Heart left ventricle (tissue), 16 donors: ENCODE measurements around the gene NTF3. TPM values are rescaled to one million over a fixed set of nuclear protein-coding genes. Genes with fewer than 3 reads are reported as not detected.

Source experiments
- ATAC-seq, 4 donors: fragments of 200-7000 bp; cut with Tn5 transposase; one replicate each; pipeline ENCODE4 v1.9.1; 2020 to 2022; ENCODE audit warnings: moderate library complexity in 4 of 4, mild to moderate bottlenecking in 3 of 4, moderate number of reproducible peaks in 1 of 4
- DNase-seq, 5 donors: peaks; one replicate each; pipeline ENCODE4 v3.0.0-alpha.2; 2020
- H3K27ac ChIP-seq, 12 donors: fragments of 200-600 bp; sonication (generic) in 4 of 12; one replicate each; pipeline versions ENCODE4 v1.5.0 to v1.8.0; 2016 to 2022; ENCODE audit warnings: mild to moderate bottlenecking in 2 of 12
- H3K27me3 ChIP-seq, 9 donors: fragments of 200-600 bp; sonication (generic) in 2 of 9; one replicate each; pipeline versions ENCODE4 v1.5.1 to v1.8.0; 2016 to 2022; ENCODE audit warnings: mild to moderate bottlenecking in 3 of 9
- H3K36me3 ChIP-seq, 9 donors: fragments of 200-600 bp; sonication (generic) in 2 of 9; one replicate each; pipeline versions ENCODE4 v1.5.0 to v1.8.0; 2018 to 2022; ENCODE audit warnings: mild to moderate bottlenecking in 2 of 9
- H3K4me1 ChIP-seq, 12 donors: fragments of 200-600 bp; sonication (generic) in 4 of 12; one replicate each; pipeline versions ENCODE4 v1.5.0 to v1.8.0; 2016 to 2022; ENCODE audit warnings: mild to moderate bottlenecking in 3 of 12
- H3K4me3 ChIP-seq, 12 donors: fragments of 200-600 bp; sonication (generic) in 4 of 12; one replicate each; pipeline versions ENCODE4 v1.5.0 to v1.8.0; 2017 to 2022; ENCODE audit warnings: mild to moderate bottlenecking in 9 of 12, moderate library complexity in 4 of 12
- H3K9me3 ChIP-seq, 12 donors: fragments of 200-600 bp; sonication (generic) in 4 of 12; one replicate each; pipeline versions ENCODE4 v1.5.0 to v1.8.0; 2016 to 2022; ENCODE audit warnings: mild to moderate bottlenecking in 1 of 12
- POLR2A ChIP-seq, 2 donors: fragments of 450-650 bp; IDR thresholded peaks; one replicate each; pipeline ENCODE4 v1.6.1; 2017; ENCODE audit warnings: antibody characterized with exemption in 2 of 2, mild to moderate bottlenecking in 2 of 2, moderate library complexity in 2 of 2
- WGBS, 4 donors: extraction: QIAGEN DNeasy Blood & Tissue Kit in 2 of 4; methylation state at CpG; one replicate each; pipeline versions ENCODE4 v1.1.5 to v1.1.7; 2013 to 2018; 5-methylcytosine and 5-hydroxymethylcytosine counted together
- intact Hi-C, 10 donors: fragments of 100-400 bp; cut with DNase I; formaldehyde crosslinking; loops; one replicate each; pipeline versions ENCODE4 v1.11.1 to v1.14.2; 2022
- polyA plus RNA-seq, 2 donors: library from polyadenylated mRNA; stranded (reverse); fragments of 200-250 nt; gene quantifications; one replicate each; pipeline ENCODE4 v1.2.3, GENCODE V29; 2013
- total RNA-seq, 9 donors: library from RNA; depleted of rRNA in 2 of 9; stranded (reverse); fragments of >200 nt in 2 of 9; fragmentation: NEBNext Ultra II Directional in 3 of 9; extraction: Animal tissue kit (Norgen Biotek cat#: 25700) in 3 of 9; gene quantifications; one replicate each; pipeline versions ENCODE4 v1.1.0 to v1.2.4, GENCODE V29; 2016 to 2023
- TF ChIP-seq, protein P1 (sequence below), 12 donors: fragments of 200-600 bp; sonication (generic) in 4 of 12; IDR thresholded peaks; one replicate each; pipeline versions ENCODE4 v1.5.0 to v1.8.0; 2018 to 2022; ENCODE audit warnings: antibody characterized with exemption in 12 of 12, mild to moderate bottlenecking in 5 of 12
- donor health status: ischemic (EF 13 %, LVEDD 7.1; RV severe dilation, severe dysfunction).
- donor health status: healthy with polysubstance abuse.
- donor health status: DM: no; HTN: yes; CAD: no.
- donor health status: DM: no; HTN: no; CAD: no.
- donor health status: ischemic (EF 25% LVEDD 6.9; RV normal size, moderate dysfunction).
- donor health status: ischemic (EF 25% LVEDD 5.7; RV mildly dilated, moderate dysfunction).
- donor health status: healthy.
- donor health status: DM: yes; HTN: yes; CAD: no.
- donor health status: ischemic (EF 35%, LVEDD 5.7; RV mildly dilated, moderate dysfunction).
- donor health status: nonischemic (EF 11% LVEDD 7.7; RV severe dilation, severe dysfunction).
- donor health status: DM: yes; HTN: yes; CAD: no.
- donor health status: PGD.
- donor health status: ischemic (EF 29% LVEDD 5.4; RV normal size, mild dysfunction).
- donor health status: nonischemic (EF 23%, LVEDD 6.1; RV moderate dilation, normal function).

NTF3 gene
- total and polyA plus RNA-seq, 11 donors = 0.26 to 1.7 (median 0.63) TPM

DNA sequence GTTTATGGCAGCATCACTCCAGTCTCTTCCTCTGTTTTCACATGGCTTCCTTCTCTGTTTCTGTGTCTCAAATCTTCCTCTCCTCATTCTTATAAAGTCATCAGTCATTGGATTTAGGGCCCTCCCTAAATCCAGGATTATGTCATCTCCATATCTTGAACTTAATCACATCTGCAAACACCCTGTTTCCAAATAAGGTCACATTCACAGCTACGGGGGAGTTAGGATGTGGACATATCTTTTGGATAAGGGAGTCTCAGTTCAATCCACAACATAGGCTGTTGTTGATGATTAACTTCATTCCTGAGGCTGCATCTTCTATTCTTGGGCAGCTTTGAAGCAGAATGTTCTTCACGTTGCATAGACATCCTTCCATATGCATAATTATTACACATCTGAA lies 40.3 kb upstream of the NTF3 start:
- WGBS, 4 donors = 41 to 56% (median 46%) methylated on average over 2 of the region's 2 CpGs
- Histone ChIP-seq H3K4me1 (no peaks in the 10 kb centered on the region), H3K36me3 (no peaks in the 10 kb centered on the region), H3K27ac (no peak overlapping the region), H3K27me3 (peaks cover 0 to 33% (median 0%) of the 10 kb centered on the region in 9 donors), H3K4me3 (no peak overlapping the region), H3K9me3 (no peaks in the 10 kb centered on the region)
- no peak for ATAC-seq
- intact Hi-C loops = no loop called here
- TF ChIP-seq, protein P1, sequence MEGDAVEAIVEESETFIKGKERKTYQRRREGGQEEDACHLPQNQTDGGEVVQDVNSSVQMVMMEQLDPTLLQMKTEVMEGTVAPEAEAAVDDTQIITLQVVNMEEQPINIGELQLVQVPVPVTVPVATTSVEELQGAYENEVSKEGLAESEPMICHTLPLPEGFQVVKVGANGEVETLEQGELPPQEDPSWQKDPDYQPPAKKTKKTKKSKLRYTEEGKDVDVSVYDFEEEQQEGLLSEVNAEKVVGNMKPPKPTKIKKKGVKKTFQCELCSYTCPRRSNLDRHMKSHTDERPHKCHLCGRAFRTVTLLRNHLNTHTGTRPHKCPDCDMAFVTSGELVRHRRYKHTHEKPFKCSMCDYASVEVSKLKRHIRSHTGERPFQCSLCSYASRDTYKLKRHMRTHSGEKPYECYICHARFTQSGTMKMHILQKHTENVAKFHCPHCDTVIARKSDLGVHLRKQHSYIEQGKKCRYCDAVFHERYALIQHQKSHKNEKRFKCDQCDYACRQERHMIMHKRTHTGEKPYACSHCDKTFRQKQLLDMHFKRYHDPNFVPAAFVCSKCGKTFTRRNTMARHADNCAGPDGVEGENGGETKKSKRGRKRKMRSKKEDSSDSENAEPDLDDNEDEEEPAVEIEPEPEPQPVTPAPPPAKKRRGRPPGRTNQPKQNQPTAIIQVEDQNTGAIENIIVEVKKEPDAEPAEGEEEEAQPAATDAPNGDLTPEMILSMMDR (IDR thresholded peaks at IDR 0.05) = no peak
- TF ChIP-seq POLR2A (IDR thresholded peaks at IDR 0.05) = no peak
- no peak for DNase-seq

DNA sequence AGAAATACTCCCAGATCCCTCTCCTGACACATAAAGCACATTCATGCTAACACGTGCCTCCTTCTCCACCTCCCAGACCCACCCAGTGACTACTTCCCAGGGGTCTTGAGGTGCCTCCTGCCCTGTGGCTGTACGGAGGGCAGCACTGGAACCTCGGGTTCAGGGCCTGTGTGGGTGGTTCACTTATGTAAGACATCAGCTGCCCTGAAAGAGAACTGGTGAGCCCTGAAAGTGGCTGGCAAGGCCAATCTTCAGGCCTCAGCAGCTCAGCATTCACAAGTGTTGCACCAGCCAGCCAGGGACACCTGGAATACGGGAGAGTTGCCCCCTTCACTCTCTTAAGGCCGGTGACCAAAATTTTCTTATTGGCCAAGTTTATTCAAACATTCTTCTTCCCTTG lies 38.9 kb upstream of the NTF3 start:
- Histone ChIP-seq H3K4me3 (no peak overlapping the region), H3K4me1 (no peaks in the 10 kb centered on the region), H3K36me3 (no peaks in the 10 kb centered on the region), H3K27ac (no peak overlapping the region), H3K27me3 (peaks cover 0 to 33% (median 0%) of the 10 kb centered on the region in 9 donors), H3K9me3 (no peaks in the 10 kb centered on the region)
- intact Hi-C loops = no loop called here
- no peak for TF ChIP-seq POLR2A (IDR thresholded peaks at IDR 0.05)
- TF ChIP-seq, protein P1 (IDR thresholded peaks at IDR 0.05) = no peak
- ATAC-seq (no peak), DNase-seq (no peak)
- WGBS, 4 donors = 77 to 91% (median 86%) methylated on average over 5 of the region's 5 CpGs

DNA sequence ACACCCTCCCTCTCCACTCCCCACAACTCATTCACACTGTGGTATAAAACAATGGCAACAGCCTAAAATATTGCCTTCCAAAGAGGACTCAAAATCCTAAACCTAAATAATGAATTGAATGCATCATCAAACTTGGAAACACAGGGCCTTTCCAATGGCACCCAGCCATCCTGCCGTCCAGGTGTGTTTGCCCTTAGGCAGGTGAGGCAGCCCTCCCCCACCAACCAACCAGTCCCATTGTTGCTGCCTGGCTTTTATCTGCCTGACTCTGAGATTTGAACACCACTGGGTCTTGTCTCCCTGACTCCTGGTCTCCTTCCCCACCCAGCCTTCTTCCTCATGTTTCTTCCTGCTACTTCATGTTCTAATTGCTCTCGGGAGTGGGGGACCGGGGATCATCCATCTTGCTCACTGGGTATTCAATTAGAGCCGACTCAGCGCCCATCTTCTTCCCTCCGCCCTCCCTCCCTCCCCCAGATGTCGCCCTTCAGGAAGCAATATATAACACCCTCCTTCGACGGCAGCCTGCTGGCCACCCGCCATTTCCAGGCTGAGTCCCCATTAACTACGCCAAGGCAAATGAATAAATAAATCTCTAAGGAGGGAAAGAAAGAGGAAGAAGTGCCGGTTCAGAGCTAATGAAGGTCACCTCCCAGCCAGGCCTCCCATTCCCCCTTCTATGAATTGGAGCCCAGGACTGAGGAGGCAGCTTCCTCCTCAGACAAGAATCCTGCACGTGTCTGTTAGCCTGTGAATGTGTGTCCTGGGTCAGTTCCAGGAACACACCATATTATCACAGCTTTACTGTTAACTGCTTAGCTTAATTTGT lies 36.3 kb upstream of the NTF3 start:
- Histone ChIP-seq H3K27ac (no peak overlapping the region), H3K4me3 (no peak overlapping the region), H3K9me3 (no peaks in the 10 kb centered on the region), H3K27me3 (peaks cover 0 to 35% (median 0%) of the 10 kb centered on the region in 9 donors), H3K36me3 (no peaks in the 10 kb centered on the region), H3K4me1 (no peaks in the 10 kb centered on the region)
- intact Hi-C loops = no loop called here
- no peak for DNase-seq
- no peak for TF ChIP-seq POLR2A (IDR thresholded peaks at IDR 0.05)
- TF ChIP-seq, protein P1 (IDR thresholded peaks at IDR 0.05) = no peak
- WGBS, 4 donors = 24 to 34% (median 26%) methylated on average over 13 of the region's 13 CpGs
- ATAC-seq = no peak

DNA sequence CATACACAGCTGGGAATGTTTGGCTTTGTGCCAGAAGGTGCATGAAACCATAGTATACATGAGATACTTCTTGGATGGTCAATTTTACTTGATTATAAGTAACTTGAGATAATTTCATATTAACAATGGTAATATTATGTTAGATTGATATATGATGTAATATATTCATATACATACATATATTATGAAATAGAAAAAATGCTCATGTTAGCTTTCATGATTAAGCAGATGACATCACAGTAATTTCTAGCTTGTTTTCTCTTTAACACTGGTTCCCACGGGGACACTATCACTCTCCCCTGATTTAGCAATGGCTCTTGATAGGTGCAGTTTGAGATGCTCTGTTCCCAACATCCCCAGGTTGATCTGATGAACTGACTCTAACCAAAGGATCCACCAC lies 35.4 kb upstream of the NTF3 start:
- no peaks in the 10 kb centered on the region for H3K36me3 ChIP-seq
- DNase-seq = no peak
- H3K27ac ChIP-seq = no peak overlapping the region
- ATAC-seq = no peak
- TF ChIP-seq POLR2A (IDR thresholded peaks at IDR 0.05) = no peak
- TF ChIP-seq, protein P1 (IDR thresholded peaks at IDR 0.05) = no peak
- intact Hi-C loops = no loop called here
- no peaks in the 10 kb centered on the region for H3K4me1 ChIP-seq
- H3K4me3 ChIP-seq = no peak overlapping the region
- peaks cover 0 to 27% (median 0%) of the 10 kb centered on the region in 9 donors for H3K27me3 ChIP-seq
- H3K9me3 ChIP-seq = no peaks in the 10 kb centered on the region
- 71 to 88% (median 75%) methylated on average over 1 of the region's 1 CpG for WGBS, 4 donors
